HEK293T (cell line): Measurements from ENCODE around the gene NDUFV1.

ENCODE experiments used
- ARNT ChIP-seq: fragments of 450-650 bp; IDR thresholded peaks from 2 replicates; pipeline ENCODE4 v1.6.1; 2017; ENCODE audit warnings: mild to moderate bottlenecking
- BHLHE40 ChIP-seq: fragments of 450-650 bp; IDR thresholded peaks from 2 replicates; pipeline ENCODE4 v1.6.1; 2016; ENCODE audit warnings: mild to moderate bottlenecking, moderate library complexity, borderline replicate concordance
- ELF4 ChIP-seq: fragments of 450-650 bp; IDR thresholded peaks from 2 replicates; pipeline ENCODE4 v1.6.1; 2017; ENCODE audit warnings: antibody characterized with exemption
- FOXA1 ChIP-seq: fragments of 450-650 bp; IDR thresholded peaks from 2 replicates; pipeline ENCODE4 v1.6.1; 2016; ENCODE audit warnings: mild to moderate bottlenecking
- FOXK2 ChIP-seq: fragments of 450-650 bp; IDR thresholded peaks from 2 replicates; pipeline ENCODE4 v1.6.1; 2016; ENCODE audit warnings: mild to moderate bottlenecking
- FOXM1 ChIP-seq: fragments of 450-650 bp; IDR thresholded peaks from 2 replicates; pipeline ENCODE4 v1.6.1; 2017; ENCODE audit warnings: mild to moderate bottlenecking, borderline replicate concordance
- HDGF ChIP-seq: fragments of 450-650 bp; IDR thresholded peaks from 2 replicates; pipeline ENCODE4 v1.6.1; 2017; ENCODE audit warnings: antibody characterized with exemption, borderline replicate concordance
- LEF1 ChIP-seq: fragments of 450-650 bp; IDR thresholded peaks from 2 replicates; pipeline ENCODE4 v1.6.1; 2017; ENCODE audit warnings: mild to moderate bottlenecking, borderline replicate concordance
- SP1 ChIP-seq: fragments of 450-650 bp; IDR thresholded peaks from 2 replicates; pipeline ENCODE4 v1.6.1; 2017
- SUZ12 ChIP-seq: fragments of 450-650 bp; IDR thresholded peaks from 2 replicates; pipeline ENCODE4 v1.6.1; 2016; ENCODE audit warnings: mild to moderate bottlenecking
- TARDBP ChIP-seq: fragments of 450-650 bp; IDR thresholded peaks from 2 replicates; pipeline ENCODE4 v1.6.1; 2016
- TF ChIP-seq, protein P1 (sequence below): fragments of 450-650 bp; IDR thresholded peaks from 2 replicates; pipeline ENCODE4 v1.6.1; 2016

DNA sequence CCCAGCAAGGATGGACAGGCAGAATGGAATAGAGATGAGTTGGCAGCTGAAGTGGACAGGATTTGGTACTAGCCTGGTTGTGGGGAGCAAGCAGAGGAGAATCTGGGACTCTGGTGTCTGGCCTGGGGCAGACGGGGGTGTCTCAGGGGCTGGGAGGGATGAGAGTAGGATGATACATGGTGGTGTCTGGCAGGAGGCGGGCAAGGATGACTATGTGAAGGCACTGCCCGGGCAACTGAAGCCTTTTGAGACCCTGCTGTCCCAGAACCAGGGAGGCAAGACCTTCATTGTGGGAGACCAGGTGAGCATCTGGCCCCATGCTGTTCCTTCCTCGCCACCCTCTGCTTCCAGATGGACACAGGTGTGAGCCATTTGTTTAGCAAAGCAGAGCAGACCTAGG lies 20.8 kb upstream of the NDUFV1 start:
- no peak for TF ChIP-seq SP1
- TF ChIP-seq SUZ12 = no peak
- TF ChIP-seq FOXA1 = no peak
- TF ChIP-seq BHLHE40 = no peak
- no peak for TF ChIP-seq FOXM1
- no peak for TF ChIP-seq HDGF
- TF ChIP-seq TARDBP = no peak
- TF ChIP-seq LEF1 = no peak
- no peak for TF ChIP-seq FOXK2
- TF ChIP-seq, protein P1, sequence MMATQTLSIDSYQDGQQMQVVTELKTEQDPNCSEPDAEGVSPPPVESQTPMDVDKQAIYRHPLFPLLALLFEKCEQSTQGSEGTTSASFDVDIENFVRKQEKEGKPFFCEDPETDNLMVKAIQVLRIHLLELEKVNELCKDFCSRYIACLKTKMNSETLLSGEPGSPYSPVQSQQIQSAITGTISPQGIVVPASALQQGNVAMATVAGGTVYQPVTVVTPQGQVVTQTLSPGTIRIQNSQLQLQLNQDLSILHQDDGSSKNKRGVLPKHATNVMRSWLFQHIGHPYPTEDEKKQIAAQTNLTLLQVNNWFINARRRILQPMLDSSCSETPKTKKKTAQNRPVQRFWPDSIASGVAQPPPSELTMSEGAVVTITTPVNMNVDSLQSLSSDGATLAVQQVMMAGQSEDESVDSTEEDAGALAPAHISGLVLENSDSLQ = no peak
- TF ChIP-seq ARNT = no peak
- no peak for TF ChIP-seq ELF4
